ENCODE results near the gene CFAP46. TPM values are rescaled to one million over a fixed set of nuclear protein-coding genes. Genes with fewer than 3 reads are reported as not detected.

The CFAP46 gene
- total RNA-seq, 1 experiment from 2014 or later = 3.3 TPM

GRCh38 chr10:132926070-132926469, 16.3 kb downstream of the CFAP46 start:
- ATAC-seq = no peak
- H3K4me1 Mint-ChIP-seq = no peaks in the 10 kb centered on the region
- no peaks in the 10 kb centered on the region for H3K27me3 Mint-ChIP-seq (ENCODE audit: low read depth)
- no peaks in the 10 kb centered on the region for H3K9me3 Mint-ChIP-seq
- POLR2A ChIA-PET = no interaction called here
- CTCF ChIA-PET = no interaction called here
- no peaks in the 10 kb centered on the region for H3K36me3 Mint-ChIP-seq
- no peak for DNase-seq (ENCODE audit: low spot score)
- no peak for TF ChIP-seq STAT6 (CRISPR knock-in tag; conservative IDR thresholded peaks at IDR 0.05; ENCODE audit: low read depth)
- no peak for TF ChIP-seq FOXP1 (CRISPR knock-in tag; IDR thresholded peaks at IDR 0.05; ENCODE audit: borderline replicate concordance)
- no peak for TF ChIP-seq ZNF317 (CRISPR knock-in tag; IDR thresholded peaks at IDR 0.05; ENCODE audit: borderline replicate concordance, low read depth)
- TF ChIP-seq, protein P1, sequence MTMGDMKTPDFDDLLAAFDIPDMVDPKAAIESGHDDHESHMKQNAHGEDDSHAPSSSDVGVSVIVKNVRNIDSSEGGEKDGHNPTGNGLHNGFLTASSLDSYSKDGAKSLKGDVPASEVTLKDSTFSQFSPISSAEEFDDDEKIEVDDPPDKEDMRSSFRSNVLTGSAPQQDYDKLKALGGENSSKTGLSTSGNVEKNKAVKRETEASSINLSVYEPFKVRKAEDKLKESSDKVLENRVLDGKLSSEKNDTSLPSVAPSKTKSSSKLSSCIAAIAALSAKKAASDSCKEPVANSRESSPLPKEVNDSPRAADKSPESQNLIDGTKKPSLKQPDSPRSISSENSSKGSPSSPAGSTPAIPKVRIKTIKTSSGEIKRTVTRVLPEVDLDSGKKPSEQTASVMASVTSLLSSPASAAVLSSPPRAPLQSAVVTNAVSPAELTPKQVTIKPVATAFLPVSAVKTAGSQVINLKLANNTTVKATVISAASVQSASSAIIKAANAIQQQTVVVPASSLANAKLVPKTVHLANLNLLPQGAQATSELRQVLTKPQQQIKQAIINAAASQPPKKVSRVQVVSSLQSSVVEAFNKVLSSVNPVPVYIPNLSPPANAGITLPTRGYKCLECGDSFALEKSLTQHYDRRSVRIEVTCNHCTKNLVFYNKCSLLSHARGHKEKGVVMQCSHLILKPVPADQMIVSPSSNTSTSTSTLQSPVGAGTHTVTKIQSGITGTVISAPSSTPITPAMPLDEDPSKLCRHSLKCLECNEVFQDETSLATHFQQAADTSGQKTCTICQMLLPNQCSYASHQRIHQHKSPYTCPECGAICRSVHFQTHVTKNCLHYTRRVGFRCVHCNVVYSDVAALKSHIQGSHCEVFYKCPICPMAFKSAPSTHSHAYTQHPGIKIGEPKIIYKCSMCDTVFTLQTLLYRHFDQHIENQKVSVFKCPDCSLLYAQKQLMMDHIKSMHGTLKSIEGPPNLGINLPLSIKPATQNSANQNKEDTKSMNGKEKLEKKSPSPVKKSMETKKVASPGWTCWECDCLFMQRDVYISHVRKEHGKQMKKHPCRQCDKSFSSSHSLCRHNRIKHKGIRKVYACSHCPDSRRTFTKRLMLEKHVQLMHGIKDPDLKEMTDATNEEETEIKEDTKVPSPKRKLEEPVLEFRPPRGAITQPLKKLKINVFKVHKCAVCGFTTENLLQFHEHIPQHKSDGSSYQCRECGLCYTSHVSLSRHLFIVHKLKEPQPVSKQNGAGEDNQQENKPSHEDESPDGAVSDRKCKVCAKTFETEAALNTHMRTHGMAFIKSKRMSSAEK (CRISPR knock-in tag; IDR thresholded peaks at IDR 0.05; ENCODE audit: borderline replicate concordance) = no peak
- TF ChIP-seq FOXK1 (CRISPR knock-in tag; IDR thresholded peaks at IDR 0.05) = no peak
- TF ChIP-seq PRRX2 (CRISPR knock-in tag; IDR thresholded peaks at IDR 0.05) = no peak
- TF ChIP-seq, protein P2, sequence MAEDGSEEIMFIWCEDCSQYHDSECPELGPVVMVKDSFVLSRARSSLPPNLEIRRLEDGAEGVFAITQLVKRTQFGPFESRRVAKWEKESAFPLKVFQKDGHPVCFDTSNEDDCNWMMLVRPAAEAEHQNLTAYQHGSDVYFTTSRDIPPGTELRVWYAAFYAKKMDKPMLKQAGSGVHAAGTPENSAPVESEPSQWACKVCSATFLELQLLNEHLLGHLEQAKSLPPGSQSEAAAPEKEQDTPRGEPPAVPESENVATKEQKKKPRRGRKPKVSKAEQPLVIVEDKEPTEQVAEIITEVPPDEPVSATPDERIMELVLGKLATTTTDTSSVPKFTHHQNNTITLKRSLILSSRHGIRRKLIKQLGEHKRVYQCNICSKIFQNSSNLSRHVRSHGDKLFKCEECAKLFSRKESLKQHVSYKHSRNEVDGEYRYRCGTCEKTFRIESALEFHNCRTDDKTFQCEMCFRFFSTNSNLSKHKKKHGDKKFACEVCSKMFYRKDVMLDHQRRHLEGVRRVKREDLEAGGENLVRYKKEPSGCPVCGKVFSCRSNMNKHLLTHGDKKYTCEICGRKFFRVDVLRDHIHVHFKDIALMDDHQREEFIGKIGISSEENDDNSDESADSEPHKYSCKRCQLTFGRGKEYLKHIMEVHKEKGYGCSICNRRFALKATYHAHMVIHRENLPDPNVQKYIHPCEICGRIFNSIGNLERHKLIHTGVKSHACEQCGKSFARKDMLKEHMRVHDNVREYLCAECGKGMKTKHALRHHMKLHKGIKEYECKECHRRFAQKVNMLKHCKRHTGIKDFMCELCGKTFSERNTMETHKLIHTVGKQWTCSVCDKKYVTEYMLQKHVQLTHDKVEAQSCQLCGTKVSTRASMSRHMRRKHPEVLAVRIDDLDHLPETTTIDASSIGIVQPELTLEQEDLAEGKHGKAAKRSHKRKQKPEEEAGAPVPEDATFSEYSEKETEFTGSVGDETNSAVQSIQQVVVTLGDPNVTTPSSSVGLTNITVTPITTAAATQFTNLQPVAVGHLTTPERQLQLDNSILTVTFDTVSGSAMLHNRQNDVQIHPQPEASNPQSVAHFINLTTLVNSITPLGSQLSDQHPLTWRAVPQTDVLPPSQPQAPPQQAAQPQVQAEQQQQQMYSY (CRISPR knock-in tag; IDR thresholded peaks at IDR 0.05) = no peak
- TF ChIP-seq, protein P3, sequence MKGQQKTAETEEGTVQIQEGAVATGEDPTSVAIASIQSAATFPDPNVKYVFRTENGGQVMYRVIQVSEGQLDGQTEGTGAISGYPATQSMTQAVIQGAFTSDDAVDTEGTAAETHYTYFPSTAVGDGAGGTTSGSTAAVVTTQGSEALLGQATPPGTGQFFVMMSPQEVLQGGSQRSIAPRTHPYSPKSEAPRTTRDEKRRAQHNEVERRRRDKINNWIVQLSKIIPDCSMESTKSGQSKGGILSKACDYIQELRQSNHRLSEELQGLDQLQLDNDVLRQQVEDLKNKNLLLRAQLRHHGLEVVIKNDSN (CRISPR knock-in tag; IDR thresholded peaks at IDR 0.05) = no peak
- TF ChIP-seq E2F4 (CRISPR knock-in tag; IDR thresholded peaks at IDR 0.05; ENCODE audit: borderline replicate concordance, low read depth) = no peak
- TF ChIP-seq GABPB1 (CRISPR knock-in tag; IDR thresholded peaks at IDR 0.05) = no peak
- TF ChIP-seq ZNF263 (CRISPR knock-in tag; IDR thresholded peaks at IDR 0.05; ENCODE audit: low read depth) = no peak
- TF ChIP-seq ATF3 (CRISPR knock-in tag; conservative IDR thresholded peaks at IDR 0.05) = no peak
- TF ChIP-seq GTF2I (CRISPR knock-in tag; conservative IDR thresholded peaks at IDR 0.05) = no peak
- TF ChIP-seq MXD4 (CRISPR knock-in tag; IDR thresholded peaks at IDR 0.05; ENCODE audit: borderline replicate concordance) = no peak
- no peak for TF ChIP-seq TEAD4 (CRISPR knock-in tag; IDR thresholded peaks at IDR 0.05)
- TF ChIP-seq SOX15 (CRISPR knock-in tag; IDR thresholded peaks at IDR 0.05) = no peak
- TF ChIP-seq, protein P4, sequence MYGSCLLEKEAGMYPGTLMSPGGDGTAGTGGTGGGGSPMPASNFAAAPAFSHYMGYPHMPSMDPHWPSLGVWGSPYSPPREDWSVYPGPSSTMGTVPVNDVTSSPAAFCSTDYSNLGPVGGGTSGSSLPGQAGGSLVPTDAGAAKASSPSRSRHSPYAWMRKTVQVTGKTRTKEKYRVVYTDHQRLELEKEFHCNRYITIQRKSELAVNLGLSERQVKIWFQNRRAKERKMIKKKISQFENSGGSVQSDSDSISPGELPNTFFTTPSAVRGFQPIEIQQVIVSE (CRISPR knock-in tag; IDR thresholded peaks at IDR 0.05; ENCODE audit: borderline replicate concordance) = no peak
- no peak for TF ChIP-seq MYBL2 (CRISPR knock-in tag; IDR thresholded peaks at IDR 0.05)
- no peak for TF ChIP-seq EMX1 (CRISPR knock-in tag; IDR thresholded peaks at IDR 0.05)
- no peak overlapping the region for H3K4me3 Mint-ChIP-seq
- H3K27ac Mint-ChIP-seq = no peak overlapping the region
